ENCODE data around the gene ITPKB.

GRCh38 chr1:226697151-226697928, 41.7 kb downstream of the ITPKB start:
- TF ChIP-seq USF1 (IDR thresholded peaks at IDR 0.05) (no peak), EP300 (IDR thresholded peaks at IDR 0.05; ENCODE audit: borderline replicate concordance) (no peak), TCF12 (IDR thresholded peaks at IDR 0.05; ENCODE audit: low read depth) (no peak), TAF1 (IDR thresholded peaks at IDR 0.05; ENCODE audit: low read depth) (no peak), YY1 (IDR thresholded peaks at IDR 0.05; ENCODE audit: low read depth) (no peak), REST (IDR thresholded peaks at IDR 0.05; ENCODE audit: low read depth) (no peak), CREB1 (IDR thresholded peaks at IDR 0.05; ENCODE audit: low read depth) (no peak), MAX (IDR thresholded peaks at IDR 0.05) (no peak), EGR1 (IDR thresholded peaks at IDR 0.05) (no peak), NFIC (IDR thresholded peaks at IDR 0.05) (no peak), FOXM1 (IDR thresholded peaks at IDR 0.05; ENCODE audit: borderline replicate concordance, low read depth) (no peak), CEBPB (IDR thresholded peaks at IDR 0.05) (no peak)
